Activated CD8-positive, alpha-beta memory T cell treated with anti-CD3 and anti-CD28 coated beads for 36 hours (primary cell): ENCODE measurements around the gene WBP2NL. TPM values are rescaled to one million over a fixed set of nuclear protein-coding genes. Genes with fewer than 3 reads are reported as not detected.

Experiments used
- CTCF ChIA-PET: fragments of 350-600 bp; sonication (Branson Sonifier 250); formaldehyde crosslinking; loops from one replicate; lab custom pipeline; 2021; ENCODE audit warnings: antibody characterized with exemption; lab: Charles Lee
- POLR2A ChIA-PET: fragments of 350-600 bp; sonication (Branson Sonifier 250); formaldehyde crosslinking; loops from one replicate; lab custom pipeline; 2021; ENCODE audit warnings: antibody characterized with exemption; lab: Charles Lee
- total RNA-seq, 2 experiments: library from RNA; stranded (reverse); gene quantifications; one replicate each; pipeline ENCODE4 v1.2.3, GENCODE V29; 2021

The WBP2NL gene
- total RNA-seq, 2 experiments from 2014 or later = 0.36 to 0.42 TPM

DNA sequence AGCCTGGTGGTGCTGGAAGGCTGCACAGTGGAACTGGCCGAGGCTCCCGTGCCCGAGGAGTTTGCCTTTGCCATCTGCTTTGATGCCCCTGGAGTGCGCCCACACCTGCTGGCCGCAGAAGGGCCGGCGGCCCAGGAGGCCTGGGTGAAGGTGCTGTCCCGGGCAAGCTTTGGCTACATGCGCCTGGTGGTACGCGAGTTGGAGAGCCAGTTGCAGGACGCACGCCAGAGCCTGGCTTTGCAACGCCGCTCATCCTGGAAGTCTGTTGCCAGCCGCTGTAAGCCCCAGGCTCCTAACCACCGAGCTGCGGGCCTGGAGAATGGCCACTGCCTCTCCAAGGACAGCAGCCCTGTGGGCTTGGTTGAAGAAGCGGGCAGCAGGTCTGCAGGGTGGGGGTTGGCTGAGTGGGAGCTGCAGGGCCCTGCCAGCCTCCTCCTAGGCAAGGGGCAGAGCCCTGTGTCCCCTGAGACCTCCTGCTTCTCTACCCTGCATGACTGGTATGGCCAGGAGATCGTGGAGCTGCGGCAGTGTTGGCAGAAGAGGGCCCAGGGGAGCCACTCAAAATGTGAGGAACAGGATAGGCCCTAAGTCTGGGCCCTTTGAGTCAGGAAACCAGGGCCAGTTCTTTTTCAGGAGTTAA, 79.0 kb downstream of the WBP2NL start:
- CTCF ChIA-PET = interaction anchor here (1.1 to 4.6 kb wide), 2 partner anchors 12 to 111 kb away, joined by 3 to 31 read pairs; partner anchors contain the start of gene NDUFA6
- POLR2A ChIA-PET = interaction anchor here (3.3 kb wide), 1 partner anchor 13 kb away, joined by 42 read pairs; the partner anchor contains the start of gene NDUFA6

Other genes starting within 250 kb of the WBP2NL start
- gene CCDC134, start 198.1 kb upstream of the WBP2NL start, total RNA-seq = 10 to 100 TPM; 16.3 to 17.2 TPM
- gene SREBF2, start 165.7 kb upstream of the WBP2NL start, total RNA-seq = 100 to 1,000 TPM; 103 to 104 TPM
- 1 to 10 TPM; 1.1 to 1.7 TPM for gene SHISA8, start 83.7 kb upstream of the WBP2NL start, total RNA-seq
- gene TNFRSF13C, start 72.0 kb upstream of the WBP2NL start, total RNA-seq = 1 to 10 TPM; 3.6 to 3.9 TPM
- gene CENPM, start 51.6 kb upstream of the WBP2NL start, total RNA-seq = 10 to 100 TPM; 80.8 to 84.9 TPM
- under 1 TPM; 0.36 to 0.55 TPM for gene SEPTIN3, start 29.3 kb upstream of the WBP2NL start, total RNA-seq
- 10 to 100 TPM; 20.0 to 20.9 TPM for gene NAGA, start 72.0 kb downstream of the WBP2NL start, total RNA-seq
- 1 to 10 TPM; 3.0 to 3.2 TPM for gene PHETA2, start 75.5 kb downstream of the WBP2NL start, total RNA-seq
- gene SMDT1, start 80.9 kb downstream of the WBP2NL start, total RNA-seq = 10 to 100 TPM; 63.5 to 66.3 TPM
- gene NDUFA6, start 92.0 kb downstream of the WBP2NL start, total RNA-seq = 100 to 1,000 TPM; 109 to 112 TPM
- 1 to 10 TPM; 1.2 to 1.4 TPM for gene CYP2D6, start 132.0 kb downstream of the WBP2NL start, total RNA-seq